Measurements from ENCODE around the gene EPHB1.

- TF ChIP-seq CTCF (IDR thresholded peaks at IDR 0.05) (no peak), POLR2A (IDR thresholded peaks at IDR 0.05) (no peak)
Measured at GRCh38 chr3:134937256-134938028, 142.4 kb downstream of the EPHB1 start.

All from esophagus squamous epithelium (tissue), 4 donors.